Activated T-cell treated with anti-CD3 and anti-CD28 coated beads, Interleukin-2, amount 50 U/mL, for 48 hours (primary cell): ENCODE results near the gene SIVA1.

Experiments used
- DNase-seq, 2 experiments: peaks; one replicate each; pipeline ENCODE4 v3.0.0-alpha.2; 2020

The SIVA1 gene, protein sequence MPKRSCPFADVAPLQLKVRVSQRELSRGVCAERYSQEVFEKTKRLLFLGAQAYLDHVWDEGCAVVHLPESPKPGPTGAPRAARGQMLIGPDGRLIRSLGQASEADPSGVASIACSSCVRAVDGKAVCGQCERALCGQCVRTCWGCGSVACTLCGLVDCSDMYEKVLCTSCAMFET

DNA sequence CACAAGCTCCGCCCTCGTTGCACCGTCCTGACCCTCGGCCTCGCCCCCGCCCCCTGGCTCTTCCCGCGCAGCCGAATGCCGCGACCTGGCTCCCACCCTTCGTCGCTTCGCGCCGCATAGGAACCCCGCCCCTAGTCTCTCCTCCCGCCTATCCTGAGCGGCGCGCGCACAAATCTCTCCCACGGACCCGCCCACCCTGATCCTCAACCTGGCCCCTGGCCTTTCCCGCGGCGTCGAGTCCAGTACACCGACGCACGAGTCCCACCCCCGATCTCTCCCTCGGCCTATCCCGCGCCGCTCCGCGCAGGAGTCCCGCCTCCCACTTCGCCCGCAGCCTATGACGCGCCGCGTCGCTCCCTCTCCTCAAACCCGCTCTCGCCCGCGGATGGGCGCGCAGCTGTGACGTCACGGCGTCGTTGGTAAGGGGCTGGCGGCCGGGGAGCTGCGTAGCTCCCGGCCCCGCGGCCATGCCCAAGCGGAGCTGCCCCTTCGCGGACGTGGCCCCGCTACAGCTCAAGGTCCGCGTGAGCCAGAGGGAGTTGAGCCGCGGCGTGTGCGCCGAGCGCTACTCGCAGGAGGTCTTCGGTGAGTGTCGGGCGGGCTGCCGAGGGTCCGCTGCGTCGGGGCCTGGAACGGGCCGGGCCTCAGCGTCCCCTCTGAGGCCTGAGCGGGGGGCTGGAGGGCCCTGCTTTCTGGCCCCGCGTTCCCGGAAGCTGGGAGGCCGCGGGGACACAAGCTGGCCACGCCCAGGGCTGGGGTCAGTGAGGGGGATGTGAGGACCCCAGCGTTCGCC, at the start of gene SIVA1:
Gene SIVA1, plus strand, starts transcription at position 413 of the 793 bp plus-strand sequence. Its CDS starts 55 bp downstream, at position 468.
- DNase-seq = peak; percentile 99 to 100

DNA sequence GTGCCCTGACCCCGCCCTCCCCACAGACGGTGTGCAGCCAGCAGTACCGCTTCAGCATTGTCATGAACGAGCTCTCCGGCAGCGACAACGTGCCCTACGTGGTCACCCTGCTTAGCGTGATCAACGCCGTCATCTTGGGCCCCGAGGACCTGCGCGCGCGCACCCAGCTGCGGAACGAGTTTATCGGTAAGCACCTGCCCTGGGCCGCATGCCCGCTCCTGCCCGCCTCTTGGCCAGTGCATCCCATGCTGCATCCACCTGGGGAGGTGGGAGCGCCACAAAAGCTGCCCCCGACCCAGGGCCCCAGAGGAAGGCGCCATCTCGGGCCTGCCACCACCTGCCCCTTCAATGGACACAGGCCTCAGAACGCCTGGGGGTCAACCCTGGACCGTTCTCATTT, 49.7 kb upstream of the SIVA1 start:
- DNase-seq = no peak

DNA sequence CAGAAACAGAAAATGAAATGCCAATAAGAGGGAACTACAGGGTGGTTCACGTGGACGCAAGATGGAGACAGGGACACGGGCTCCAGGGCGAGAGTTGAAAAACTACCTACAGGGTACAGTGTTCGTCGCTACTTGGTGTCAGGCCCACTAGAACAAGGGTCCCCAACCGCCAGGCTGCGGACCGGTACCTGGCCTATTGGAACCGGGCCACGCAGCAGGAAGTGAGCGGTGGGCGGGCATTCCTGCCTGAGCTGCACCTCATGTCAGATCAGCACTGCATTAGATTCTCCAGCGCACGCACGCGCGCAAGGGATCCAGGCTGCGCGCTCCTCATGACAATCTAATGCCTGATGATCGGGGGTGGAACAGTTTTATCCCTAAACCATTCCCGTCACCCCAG, 48.7 kb upstream of the SIVA1 start:
- DNase-seq = no peak

DNA sequence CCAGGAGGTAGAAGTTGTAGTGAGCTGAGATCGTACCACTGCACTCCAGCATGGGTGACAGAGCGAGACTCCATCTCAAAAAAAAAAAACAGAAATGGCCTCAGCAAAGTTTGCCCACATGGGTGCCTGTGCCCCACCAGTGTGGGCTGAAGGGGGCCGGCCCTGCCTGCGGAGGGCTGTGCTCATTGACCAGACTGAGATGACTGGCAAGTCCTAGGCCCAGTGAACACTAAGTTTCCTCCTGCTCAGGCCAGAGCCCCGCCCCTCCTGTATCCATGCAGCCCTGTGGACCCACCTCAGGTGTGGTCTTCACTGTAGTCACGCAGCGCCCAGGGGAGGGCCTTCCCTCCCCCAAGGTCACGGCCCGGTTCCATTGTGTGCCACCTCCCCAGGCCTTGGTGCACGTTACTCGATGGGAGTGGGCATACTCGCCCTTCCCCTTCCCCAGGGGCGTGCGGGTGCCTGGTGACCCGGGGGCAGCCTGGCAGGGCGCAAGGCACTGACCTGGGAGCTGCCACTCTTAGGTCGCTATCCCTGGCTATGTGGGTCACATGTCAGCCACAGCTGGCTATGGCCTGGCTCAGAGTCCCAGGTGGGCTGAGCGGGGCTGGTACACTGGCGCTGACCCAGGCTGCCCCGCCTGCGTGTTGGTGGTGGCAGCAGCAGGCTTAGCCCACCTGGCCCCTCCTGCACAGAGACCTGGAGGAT, 47.5 kb upstream of the SIVA1 start:
- no peak for DNase-seq

DNA sequence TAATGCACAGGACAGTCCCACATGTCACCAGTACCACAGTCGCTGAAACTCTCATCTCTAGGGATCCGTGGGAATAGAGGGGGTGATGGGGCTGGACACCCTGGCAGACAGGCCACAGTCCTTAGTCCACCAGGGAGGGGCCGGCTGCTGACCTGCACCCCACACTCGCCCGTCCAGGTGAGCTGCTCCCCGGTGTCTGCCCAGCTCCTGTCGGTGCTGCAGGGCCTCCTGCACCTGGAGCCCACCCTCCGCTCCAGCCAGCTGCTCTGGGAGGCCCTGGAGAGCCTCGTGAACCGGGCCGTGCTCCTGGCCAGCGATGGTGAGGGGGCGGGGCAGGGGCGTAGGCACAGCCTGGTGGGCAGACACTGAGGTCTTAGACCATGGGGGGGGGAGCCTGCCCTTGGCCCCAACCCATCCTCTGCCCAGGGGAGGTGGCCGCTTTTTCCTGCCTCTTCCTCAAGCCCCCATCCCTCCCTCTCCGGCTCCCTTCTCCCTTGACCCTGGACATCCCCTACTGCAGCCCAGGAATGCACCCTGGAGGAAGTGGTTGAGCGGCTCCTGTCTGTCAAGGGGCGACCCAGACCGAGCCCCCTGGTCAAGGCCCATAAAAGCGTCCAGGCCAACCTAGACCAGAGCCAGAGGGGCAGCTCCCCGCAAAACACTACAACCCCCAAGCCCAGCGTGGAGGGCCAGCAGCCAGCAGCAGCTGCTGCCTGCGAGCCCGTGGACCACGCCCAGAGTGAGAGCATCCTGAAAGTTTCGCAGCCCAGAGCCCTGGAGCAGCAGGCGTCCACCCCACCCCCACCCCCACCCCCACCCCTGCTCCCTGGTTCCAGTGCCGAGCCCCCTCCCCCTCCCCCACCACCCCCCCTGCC, 46.0 kb upstream of the SIVA1 start:
- no peak for DNase-seq

DNA sequence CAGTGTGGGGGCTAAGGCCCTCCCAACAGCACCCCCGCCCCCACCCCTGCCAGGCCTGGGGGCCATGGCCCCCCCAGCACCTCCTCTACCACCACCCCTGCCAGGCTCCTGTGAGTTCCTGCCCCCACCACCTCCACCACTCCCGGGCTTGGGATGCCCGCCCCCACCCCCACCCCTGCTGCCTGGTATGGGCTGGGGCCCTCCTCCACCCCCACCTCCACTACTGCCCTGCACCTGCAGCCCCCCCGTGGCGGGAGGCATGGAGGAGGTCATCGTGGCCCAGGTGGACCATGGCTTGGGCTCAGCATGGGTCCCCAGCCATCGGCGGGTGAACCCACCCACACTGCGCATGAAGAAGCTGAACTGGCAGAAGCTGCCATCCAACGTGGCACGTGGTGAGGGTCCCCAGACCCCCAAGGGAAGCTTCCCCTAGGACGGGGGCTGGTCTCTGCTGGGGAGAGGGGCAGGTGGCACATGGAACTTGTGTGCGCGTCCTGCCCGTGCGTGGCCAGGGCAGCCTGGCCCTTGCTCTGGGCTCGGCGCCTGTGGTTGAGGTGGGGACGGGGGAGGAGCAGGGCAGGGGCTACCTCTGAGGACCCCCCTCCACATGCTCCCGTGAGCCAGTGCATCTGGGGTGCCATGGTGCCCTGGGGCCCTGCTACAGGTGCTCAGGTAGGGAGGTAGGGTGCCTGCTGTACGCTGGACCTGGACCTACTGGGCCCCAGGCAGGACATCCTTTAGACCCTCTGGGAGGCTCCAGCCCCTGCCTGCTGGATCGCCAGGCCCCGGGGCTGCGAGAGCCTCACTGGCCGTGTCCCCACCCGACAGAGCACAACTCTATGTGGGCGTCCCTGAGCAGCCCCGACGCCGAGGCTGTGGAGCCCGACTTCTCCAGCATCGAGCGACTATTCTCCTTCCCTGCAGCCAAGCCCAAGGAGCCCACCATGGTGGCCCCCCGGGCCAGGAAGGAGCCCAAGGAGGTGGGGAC, 45.0 kb upstream of the SIVA1 start:
- no peak for DNase-seq

DNA sequence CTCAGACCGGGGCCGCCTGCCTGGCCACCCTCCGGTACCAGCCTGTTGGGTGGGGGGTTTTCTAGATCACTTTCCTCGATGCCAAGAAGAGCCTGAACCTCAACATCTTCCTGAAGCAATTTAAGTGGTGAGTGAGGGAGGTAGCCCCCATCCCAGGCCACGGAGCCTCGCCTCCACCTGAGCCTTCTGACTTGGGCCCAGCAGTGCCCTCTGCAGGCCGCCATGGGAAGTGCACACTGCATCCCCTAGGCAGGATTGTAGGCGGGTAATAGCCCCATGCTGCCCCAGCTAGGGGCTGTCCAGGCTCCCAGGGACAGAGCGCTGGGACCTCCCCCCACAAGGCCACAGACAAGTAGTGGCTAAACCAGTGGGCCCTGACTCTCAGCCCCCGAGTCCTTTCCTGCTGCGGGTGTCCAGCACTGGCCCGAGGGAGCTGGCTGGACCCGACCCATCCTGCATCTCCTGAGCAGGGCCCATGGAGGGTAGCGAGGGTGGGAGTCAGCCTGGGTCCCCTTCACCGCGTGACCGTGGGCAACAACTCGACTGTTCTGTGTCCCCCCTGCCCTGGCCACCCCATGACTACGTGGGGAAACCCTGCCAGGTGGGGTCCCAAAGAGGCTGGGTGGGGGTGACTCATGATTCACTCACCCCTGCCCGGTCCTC, 44.2 kb upstream of the SIVA1 start:
- peak; percentile 86 to 88 for DNase-seq

DNA sequence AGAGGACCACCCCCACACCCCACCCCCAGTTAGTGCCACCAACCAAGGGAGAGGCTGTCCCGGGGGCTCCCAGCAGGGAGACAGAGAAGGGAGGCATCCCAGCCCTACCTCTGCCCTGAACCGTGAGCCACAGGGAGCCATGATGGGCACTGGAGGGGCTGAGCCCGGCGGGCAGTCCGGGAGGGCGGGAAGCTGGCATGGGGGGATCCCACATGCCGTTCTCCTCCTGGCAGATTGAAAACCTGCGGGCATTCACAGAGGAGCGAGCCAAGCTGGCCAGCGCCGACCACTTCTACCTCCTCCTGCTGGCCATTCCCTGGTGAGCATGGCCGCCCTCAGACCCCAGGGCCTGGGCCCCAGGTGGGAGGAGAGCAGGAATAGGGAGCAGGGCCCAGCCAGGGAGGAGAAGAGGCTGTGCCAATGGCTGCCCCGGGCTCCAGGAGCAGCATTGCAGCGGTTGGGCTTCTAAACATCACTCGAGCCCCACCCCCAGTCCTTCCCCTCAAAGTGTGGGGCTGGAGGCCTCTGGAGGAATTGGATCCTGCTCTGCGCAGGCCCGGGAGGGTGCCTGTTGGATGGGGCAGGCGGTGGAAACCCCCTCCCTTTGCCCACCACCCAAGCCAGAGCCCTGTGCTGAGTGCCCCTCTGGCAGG, 43.4 kb upstream of the SIVA1 start:
- DNase-seq = no peak

DNA sequence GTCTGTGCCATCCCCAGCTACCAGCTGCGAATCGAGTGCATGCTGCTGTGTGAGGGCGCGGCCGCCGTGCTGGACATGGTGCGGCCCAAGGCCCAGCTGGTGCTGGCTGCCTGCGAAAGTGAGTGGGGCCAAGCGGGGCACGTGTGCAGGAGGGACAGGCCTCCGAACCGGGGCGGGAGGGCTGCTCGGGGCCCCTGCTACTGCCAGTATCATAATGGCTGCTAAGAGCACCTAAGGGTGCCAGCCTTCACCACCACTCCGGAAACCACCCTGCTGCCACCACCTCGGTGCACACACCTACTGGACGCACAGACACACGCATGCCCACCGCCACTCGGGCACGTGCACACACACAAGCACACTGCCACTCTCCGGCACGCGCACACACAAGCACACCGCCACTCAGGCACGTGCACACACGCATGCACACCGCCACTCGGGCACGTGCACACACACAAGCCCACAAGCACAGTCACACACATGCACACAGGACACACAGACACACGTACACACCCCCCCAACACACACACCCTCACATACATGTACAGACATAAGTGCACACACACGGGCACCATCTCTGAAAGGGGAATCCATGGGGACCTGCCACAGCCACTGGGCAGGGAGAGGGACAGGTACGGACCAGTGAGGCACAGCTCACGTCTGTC, 42.7 kb upstream of the SIVA1 start:
- DNase-seq = no peak

DNA sequence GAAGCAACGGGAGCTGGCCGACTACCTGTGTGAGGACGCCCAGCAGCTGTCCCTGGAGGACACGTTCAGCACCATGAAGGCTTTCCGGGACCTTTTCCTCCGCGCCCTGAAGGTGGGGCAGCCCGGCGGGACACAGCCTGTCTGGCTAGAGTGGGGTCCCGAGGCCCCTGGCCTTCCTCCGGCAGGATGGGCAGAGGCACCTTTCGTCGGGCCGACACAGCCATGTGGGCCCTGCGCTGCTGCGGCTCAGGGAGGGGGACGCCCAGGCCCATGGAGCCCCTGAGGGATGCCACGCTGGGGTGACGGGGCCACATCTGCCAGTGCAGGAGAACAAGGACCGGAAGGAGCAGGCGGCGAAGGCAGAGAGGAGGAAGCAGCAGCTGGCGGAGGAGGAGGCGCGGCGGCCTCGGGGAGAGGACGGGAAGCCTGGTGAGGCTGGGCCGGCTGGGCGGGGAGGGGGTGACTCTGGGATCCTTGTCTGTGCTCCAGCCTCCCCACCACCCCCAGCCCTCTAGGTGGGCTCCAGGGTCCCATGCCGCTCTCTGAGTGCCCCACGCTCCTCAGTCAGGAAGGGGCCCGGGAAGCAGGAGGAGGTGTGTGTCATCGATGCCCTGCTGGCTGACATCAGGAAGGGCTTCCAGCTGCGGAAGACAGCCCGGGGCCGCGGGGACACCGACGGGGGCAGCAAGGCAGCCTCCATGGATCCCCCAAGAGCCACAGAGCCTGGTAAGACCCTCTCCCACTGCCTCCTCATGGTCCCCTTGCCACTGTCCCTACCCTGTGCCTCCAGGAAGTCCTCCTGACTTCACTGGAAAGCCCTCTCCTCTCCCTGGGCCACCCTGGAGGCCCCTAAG, 39.8 kb upstream of the SIVA1 start:
- no peak for DNase-seq

DNA sequence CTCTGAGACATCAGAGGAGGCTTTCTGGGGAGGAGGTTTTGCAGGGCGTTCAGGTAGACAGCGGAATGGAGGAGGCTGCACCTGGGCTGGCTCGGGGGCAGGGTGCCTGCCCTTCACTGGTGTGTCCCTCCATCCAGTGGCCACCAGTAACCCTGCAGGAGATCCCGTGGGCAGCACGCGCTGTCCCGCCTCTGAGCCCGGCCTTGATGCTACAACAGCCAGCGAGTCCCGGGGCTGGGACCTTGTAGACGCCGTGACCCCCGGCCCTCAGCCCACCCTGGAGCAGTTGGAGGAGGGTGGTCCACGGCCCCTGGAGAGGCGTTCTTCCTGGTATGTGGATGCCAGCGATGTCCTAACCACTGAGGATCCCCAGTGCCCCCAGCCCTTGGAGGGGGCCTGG, 38.9 kb upstream of the SIVA1 start:
- DNase-seq = no peak

DNA sequence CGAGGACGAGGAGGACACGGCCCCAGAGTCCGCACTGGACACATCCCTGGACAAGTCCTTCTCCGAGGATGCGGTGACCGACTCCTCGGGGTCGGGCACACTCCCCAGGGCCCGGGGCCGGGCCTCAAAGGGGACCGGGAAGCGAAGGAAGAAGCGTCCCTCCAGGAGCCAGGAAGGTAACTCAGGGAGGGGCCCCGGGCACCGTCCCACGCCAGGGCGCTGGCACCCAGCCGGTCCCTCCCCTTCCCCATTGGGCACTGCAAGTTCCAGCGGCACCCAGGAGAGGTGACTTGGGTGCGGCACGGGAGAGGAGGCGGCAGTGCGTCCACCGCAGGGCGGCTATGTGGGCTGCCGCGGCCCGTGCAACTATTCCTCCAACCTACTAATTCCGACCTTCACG, 38.3 kb upstream of the SIVA1 start:
- no peak for DNase-seq

DNA sequence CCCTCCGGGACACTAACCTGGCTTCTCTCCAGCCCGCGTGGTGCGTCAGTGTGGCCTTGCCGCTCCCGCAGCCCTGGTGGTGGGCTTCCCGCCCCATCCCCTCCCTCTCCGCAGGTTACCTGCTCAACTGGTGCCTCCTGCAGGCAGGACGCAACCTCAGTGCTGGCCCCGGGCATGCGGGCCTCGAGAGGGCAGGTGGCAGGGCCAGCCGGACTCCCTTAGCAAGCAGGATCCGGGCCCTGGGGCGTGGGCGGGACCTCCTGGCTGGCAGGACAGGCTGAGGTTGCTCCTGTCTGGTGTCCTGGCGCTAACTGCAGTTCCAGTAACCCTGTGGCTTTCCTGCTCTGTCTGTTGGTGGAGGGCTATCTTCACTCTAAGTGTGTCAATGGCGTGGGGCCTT, 37.5 kb upstream of the SIVA1 start:
- no peak for DNase-seq

DNA sequence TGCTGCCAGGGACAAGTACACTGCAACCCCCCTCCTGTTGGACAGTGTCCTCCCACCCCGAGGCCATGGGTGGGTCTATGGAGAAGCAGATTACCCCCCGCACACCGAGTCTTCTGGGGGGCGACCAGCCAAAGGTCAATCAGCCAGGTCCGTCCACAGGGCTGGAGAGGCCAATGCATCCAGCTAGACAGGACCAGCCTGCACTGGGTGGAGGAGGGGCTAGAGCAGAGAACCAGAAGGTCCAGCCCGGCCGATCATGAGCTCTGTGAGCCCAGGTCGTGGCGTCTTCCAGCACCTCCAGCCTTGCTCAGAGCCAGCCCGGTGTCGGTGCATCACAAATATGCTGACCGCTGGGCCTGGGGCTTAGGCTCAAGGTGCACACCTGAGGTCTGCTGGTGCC, 37.1 kb upstream of the SIVA1 start:
- DNase-seq = no peak

DNA sequence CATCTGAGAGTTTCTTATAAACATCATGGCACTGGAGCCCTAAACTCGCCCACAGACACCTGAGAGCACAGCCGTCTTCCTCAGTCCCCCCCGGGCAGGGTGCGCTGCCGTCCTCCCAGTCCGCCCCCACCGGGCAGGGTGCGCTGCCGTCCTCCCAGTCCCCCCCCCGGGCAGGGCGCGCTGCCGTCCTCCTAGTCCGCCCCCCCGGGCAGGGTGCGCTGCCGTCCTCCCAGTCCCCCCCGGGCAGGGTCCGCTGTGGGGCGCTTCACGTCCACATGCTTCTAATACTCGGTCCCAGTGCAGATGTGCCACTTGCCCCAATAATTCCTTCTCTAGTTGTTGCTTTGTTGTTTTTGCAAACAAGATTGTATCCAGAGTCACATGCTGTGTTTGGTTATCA, 35.8 kb upstream of the SIVA1 start:
- DNase-seq = no peak

DNA sequence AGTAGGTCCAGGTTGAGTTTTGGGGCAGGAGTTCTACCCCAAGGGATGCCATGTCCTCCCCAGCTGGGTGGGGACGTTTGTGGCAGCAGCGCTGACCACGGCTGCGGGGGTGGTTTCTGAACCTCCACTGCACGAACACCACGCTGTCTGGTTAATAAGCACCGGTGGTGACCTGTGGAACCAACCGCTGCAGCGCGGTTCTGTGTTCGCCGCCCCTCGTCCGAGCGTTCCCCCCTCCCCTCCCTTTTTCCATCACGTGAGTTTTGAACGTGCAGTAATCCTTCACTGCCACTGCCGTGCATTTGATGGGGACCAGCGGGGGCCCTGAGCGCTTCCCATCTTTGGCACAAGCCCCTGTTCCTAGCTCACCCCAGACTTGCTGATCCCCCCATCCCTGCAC, 35.3 kb upstream of the SIVA1 start:
- DNase-seq = no peak

DNA sequence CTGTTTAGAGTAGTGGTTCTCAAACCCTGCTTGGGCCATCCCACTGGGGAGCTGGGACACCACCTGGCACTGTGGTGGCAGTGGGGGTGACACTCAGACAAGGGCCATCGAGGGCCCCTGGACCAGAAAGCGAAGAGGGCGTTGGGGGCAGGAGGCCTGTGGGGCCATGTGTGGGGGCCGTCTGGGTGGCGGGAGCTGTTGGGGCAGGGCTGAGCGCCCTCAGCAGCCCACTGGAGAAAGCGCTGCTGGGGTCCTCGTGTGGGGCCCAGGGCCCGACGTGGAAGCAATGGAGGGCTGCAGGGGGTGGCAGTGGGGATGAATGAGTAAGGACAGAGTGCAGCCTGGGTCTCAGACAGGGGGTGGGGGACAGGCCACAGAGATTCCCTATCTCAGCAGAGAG, 34.8 kb upstream of the SIVA1 start:
- DNase-seq = no peak

DNA sequence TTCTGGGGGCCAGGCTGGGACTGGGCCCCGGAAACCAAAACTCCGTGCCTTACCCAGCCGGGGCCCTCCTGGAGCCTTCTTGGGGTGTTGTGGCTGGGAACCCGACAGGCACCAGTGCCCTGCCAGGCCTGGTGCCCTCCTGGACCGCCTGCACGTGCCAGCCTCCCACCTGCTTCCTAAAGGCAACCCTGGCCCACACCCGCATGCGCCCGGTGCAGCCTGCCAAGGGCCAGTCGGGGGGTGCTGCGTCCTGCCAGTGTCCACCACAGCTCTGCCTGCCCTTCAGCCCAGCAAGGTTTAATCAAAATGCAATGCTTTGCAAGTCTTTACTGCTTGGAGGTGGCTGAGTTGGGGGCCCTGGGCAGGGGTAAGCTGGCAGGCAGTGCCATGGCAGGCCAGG, 34.1 kb upstream of the SIVA1 start:
- no peak for DNase-seq

DNA sequence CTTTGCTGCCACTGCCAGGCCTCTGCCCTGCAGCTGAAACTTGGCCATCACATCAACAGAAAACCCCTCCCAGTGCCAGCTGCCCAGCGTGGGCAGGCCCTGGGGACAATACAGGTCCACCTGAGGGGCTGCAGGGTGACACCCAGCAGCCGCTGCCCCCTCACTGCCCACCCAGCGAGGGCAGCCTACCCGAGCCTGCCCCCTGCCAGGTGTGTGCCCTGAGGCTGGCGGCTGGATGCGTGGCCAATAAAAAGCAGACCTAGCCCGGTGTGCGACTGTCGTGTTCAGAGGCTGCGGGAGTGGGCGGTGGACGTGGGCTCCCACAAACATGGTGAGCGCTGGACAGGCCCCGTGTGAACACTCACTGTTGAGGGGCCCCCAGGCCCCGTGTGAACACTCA, 33.6 kb upstream of the SIVA1 start:
- DNase-seq = no peak
